HG02610 (cell line): ENCODE measurements around the gene HRH2.
"Not testable (repeated sequence)": the region's sequence is repeated elsewhere in the genome, so short reads cannot be mapped to it uniquely, and the experiment has no call there.

ENCODE experiments used
- ATAC-seq: cut with Tn5 transposase; IDR thresholded peaks from one replicate; pipeline ENCODE4 v1.9.1; 2021; ENCODE audit warnings: mild to moderate bottlenecking, moderate library complexity; ENCODE audit not compliant: unreplicated experiment

The HRH2 gene

GRCh38 chr5:175711472-175712312 lies 53.8 kb downstream of the HRH2 start:
- ATAC-seq, result no peak

- no peak for ATAC-seq
These were observed 54.4 kb downstream of the HRH2 start for GRCh38 chr5:175712313-175712680.

GRCh38 chr5:175712681-175713085 lies 54.8 kb downstream of the HRH2 start:
- no peak for ATAC-seq

- ATAC-seq, result no peak
These were observed 56.1 kb downstream of the HRH2 start for GRCh38 chr5:175713930-175714329.

- no peak for ATAC-seq
These were observed 56.7 kb downstream of the HRH2 start for GRCh38 chr5:175714479-175715085.

GRCh38 chr5:175715627-175716522 lies 58.0 kb downstream of the HRH2 start:
- ATAC-seq, result no peak

GRCh38 chr5:175717837-175718236 lies 60.0 kb downstream of the HRH2 start:
- no peak for ATAC-seq

- ATAC-seq, result no peak
These were observed 60.7 kb downstream of the HRH2 start for GRCh38 chr5:175718401-175719108.

GRCh38 chr5:175719109-175719432 lies 61.2 kb downstream of the HRH2 start:
- ATAC-seq, result not testable (repeated sequence)

- no peak for ATAC-seq
These were observed 66.7 kb downstream of the HRH2 start for GRCh38 chr5:175724314-175725275.

- ATAC-seq, result no peak
These were observed 70.4 kb downstream of the HRH2 start for GRCh38 chr5:175728316-175728715.

- peak; percentile 19 for ATAC-seq
These were observed 71.3 kb downstream of the HRH2 start for GRCh38 chr5:175728885-175729828.

GRCh38 chr5:175729829-175730277 lies 72.0 kb downstream of the HRH2 start:
- ATAC-seq, result peak; percentile 70

- ATAC-seq, result no peak
These were observed 73.3 kb downstream of the HRH2 start for GRCh38 chr5:175731172-175731571.

GRCh38 chr5:175731756-175732465 lies 74.0 kb downstream of the HRH2 start:
- no peak for ATAC-seq

- ATAC-seq, result no peak
These were observed 75.1 kb downstream of the HRH2 start for GRCh38 chr5:175733017-175733416.

- ATAC-seq, result no peak
These were observed 76.1 kb downstream of the HRH2 start for GRCh38 chr5:175734016-175734415.

- no peak for ATAC-seq
These were observed 76.6 kb downstream of the HRH2 start for GRCh38 chr5:175734501-175734900.
